Body of pancreas (tissue), 4 donors: ENCODE results near the gene GRK4. TPM values are rescaled to one million over a fixed set of nuclear protein-coding genes. Genes with fewer than 3 reads are reported as not detected.

Experiments used
- ATAC-seq: fragments of 150-250 bp; one replicate; pipeline ENCODE4 v1.9.1; 2016
- DNase-seq, 4 donors: peaks; one replicate each; pipeline ENCODE4 v3.0.0-alpha.2; 2019
- H3K27ac ChIP-seq, 4 donors: fragments of 200-600 bp; sonication (generic); 1 replicate in 3 of 4; 2 replicates in 1 of 4; pipeline versions ENCODE4 v1.5.1 to v1.6.1; 2016 to 2019; ENCODE audit warnings: mild to moderate bottlenecking in 1 of 4, mixed read lengths in 1 of 4, moderate library complexity in 1 of 4
- H3K27me3 ChIP-seq, 2 donors: fragments of 200-600 bp; sonication (generic); one replicate each; pipeline ENCODE4 v1.6.0; 2016; ENCODE audit warnings: mild to moderate bottlenecking in 1 of 2
- H3K36me3 ChIP-seq, 2 donors: fragments of 200-600 bp; sonication (generic); replicated peaks in 1 of 2; 2 replicates each; pipeline ENCODE4 v1.5.1; 2016; ENCODE audit warnings: low read depth in 2 of 2; ENCODE audit not compliant: insufficient read depth in 1 of 2
- H3K4me1 ChIP-seq: fragments of 200-600 bp; sonication (generic); one replicate; pipeline ENCODE4 v1.6.0; 2016
- H3K4me3 ChIP-seq, 2 donors: fragments of 200-600 bp; sonication (generic); 1 replicate in 1 of 2; 2 replicates in 1 of 2; pipeline ENCODE4 v1.5.1; 2016 to 2019
- H3K9me3 ChIP-seq, 3 donors: fragments of 200-600 bp; sonication (generic); 1 replicate in 2 of 3; 2 replicates in 1 of 3; pipeline ENCODE4 v1.5.1; 2016
- CTCF ChIP-seq, 7 experiments: fragments of 450-650 bp in 4 of 7; fragments of 200-600 bp in 3 of 7; sonication (generic) in 3 of 7; IDR thresholded peaks; one replicate each; pipeline ENCODE4 v1.5.1; 2016 to 2019; ENCODE audit warnings: antibody characterized with exemption in 7 of 7
- POLR2A ChIP-seq, 3 donors: fragments of 450-650 bp; IDR thresholded peaks; one replicate each; pipeline ENCODE4 v1.6.1; 2016; ENCODE audit warnings: antibody characterized with exemption in 3 of 3, mild to moderate bottlenecking in 2 of 3
- WGBS, 2 donors: methylation state at CpG; one replicate each; pipeline ENCODE4 v1.1.5; 2017; 5-methylcytosine and 5-hydroxymethylcytosine counted together
- intact Hi-C: fragments of 100-400 bp; cut with DNase I; formaldehyde crosslinking; loops from one replicate; pipeline ENCODE4 v1.15.1; 2023
- total RNA-seq, 2 donors: library from RNA; depleted of rRNA; stranded (reverse); fragments of >200 nt; gene quantifications; one replicate each; pipeline ENCODE4 v1.1.0, GENCODE V29; 2016

GRK4 gene
- total RNA-seq, 2 donors from 2014 or later: 6.5 to 14.5 TPM

- Histone ChIP-seq H3K36me3 (peaks cover 0 to 7% of the 10 kb centered on the region in 2 donors), H3K9me3 (no peaks in the 10 kb centered on the region), H3K4me3 (no peak overlapping the region), H3K27ac (no peak overlapping the region), H3K27me3 (no peaks in the 10 kb centered on the region), H3K4me1 (peaks cover 6% of the 10 kb centered on the region)
- 76% methylated on average over 10 of the region's 10 CpGs; no CpG with 5 or more reads in 1 of the 2 donors for whole genome bisulfite sequencing, 2 donors
- DNase-seq (no peak), ATAC-seq (no peak)
- no peak for TF ChIP-seq CTCF (IDR thresholded peaks at IDR 0.05)
- TF ChIP-seq POLR2A (IDR thresholded peaks at IDR 0.05): no peak
- intact Hi-C loops: no loop called here
These were observed 40.2 kb upstream of the GRK4 start for GRCh38 chr4:2923141-2923551.

GRCh38 chr4:2923668-2924173 is 39.6 kb upstream of the GRK4 start:
- Histone ChIP-seq H3K27me3 (no peaks in the 10 kb centered on the region), H3K4me3 (no peak overlapping the region), H3K4me1 (peaks cover 6% of the 10 kb centered on the region), H3K36me3 (peaks cover 0 to 8% of the 10 kb centered on the region in 2 donors), H3K9me3 (no peaks in the 10 kb centered on the region), H3K27ac (no peak overlapping the region)
- TF ChIP-seq CTCF (IDR thresholded peaks at IDR 0.05): no peak
- no peak for TF ChIP-seq POLR2A (IDR thresholded peaks at IDR 0.05)
- intact Hi-C loops: no loop called here
- DNase-seq (no peak), ATAC-seq (no peak)
- 89% methylated on average over 10 to 16 of the region's 16 CpGs for WGBS, 2 donors

GRCh38 chr4:2924286-2924685 is 39.1 kb upstream of the GRK4 start:
- intact Hi-C loops: no loop called here
- Histone ChIP-seq H3K27ac (peak overlapping the region in 1 of 4 donors; percentile 34), H3K9me3 (no peaks in the 10 kb centered on the region), H3K4me1 (peaks cover 6% of the 10 kb centered on the region), H3K4me3 (no peak overlapping the region), H3K36me3 (peaks cover 0 to 10% of the 10 kb centered on the region in 2 donors), H3K27me3 (no peaks in the 10 kb centered on the region)
- WGBS, 2 donors: 87 to 94% methylated on average over 6 to 8 of the region's 8 CpGs
- TF ChIP-seq POLR2A (IDR thresholded peaks at IDR 0.05) (no peak), CTCF (IDR thresholded peaks at IDR 0.05) (no peak)
- ATAC-seq: peak; percentile 8
- no peak for DNase-seq

GRCh38 chr4:2924765-2925301 is 38.5 kb upstream of the GRK4 start:
- H3K36me3 ChIP-seq: peaks cover 0 to 10% of the 10 kb centered on the region in 2 donors
- H3K4me1 ChIP-seq: peaks cover 7% of the 10 kb centered on the region
- H3K9me3 ChIP-seq: no peaks in the 10 kb centered on the region
- WGBS, 2 donors: 57 to 63% methylated on average over 7 of the region's 7 CpGs
- intact Hi-C loops: no loop called here
- peak in 2 of 4 donors; percentile 30 to 38 for DNase-seq
- no peak for TF ChIP-seq CTCF (IDR thresholded peaks at IDR 0.05)
- TF ChIP-seq POLR2A (IDR thresholded peaks at IDR 0.05): no peak
- H3K4me3 ChIP-seq: no peak overlapping the region
- ATAC-seq: peak; percentile 38
- no peaks in the 10 kb centered on the region for H3K27me3 ChIP-seq
- H3K27ac ChIP-seq: peak overlapping the region in 2 of 4 donors; percentile 29 to 34

GRCh38 chr4:2925496-2925895 is 37.9 kb upstream of the GRK4 start:
- intact Hi-C loops: no loop called here
- DNase-seq: peak in 1 of 4 donors; percentile 4
- WGBS, 2 donors: 85 to 96% methylated on average over 5 of the region's 5 CpGs
- Histone ChIP-seq H3K9me3 (no peaks in the 10 kb centered on the region), H3K27ac (no peak overlapping the region), H3K4me3 (no peak overlapping the region), H3K27me3 (no peaks in the 10 kb centered on the region), H3K4me1 (peaks cover 14% of the 10 kb centered on the region), H3K36me3 (peaks cover 0 to 10% of the 10 kb centered on the region in 2 donors)
- TF ChIP-seq POLR2A (IDR thresholded peaks at IDR 0.05) (no peak), CTCF (IDR thresholded peaks at IDR 0.05) (no peak)
- no peak for ATAC-seq
